Gastrocnemius medialis (tissue), 4 donors: ENCODE measurements around the gene AUTS2.

Experiments used
- CTCF ChIP-seq, 5 experiments: fragments of 450-650 bp in 3 of 5; fragments of 200-600 bp in 2 of 5; sonication (generic) in 2 of 5; IDR thresholded peaks in 4 of 5; conservative IDR thresholded peaks in 1 of 5; 1 replicate in 4 of 5; 2 replicates in 1 of 5; pipeline ENCODE4 v1.5.1; 2016 to 2019; ENCODE audit warnings: antibody characterized with exemption in 5 of 5, mild to moderate bottlenecking in 3 of 5, moderate library complexity in 3 of 5
- POLR2A ChIP-seq, 2 donors: fragments of 450-650 bp; IDR thresholded peaks; one replicate each; pipeline ENCODE4 v1.6.1; 2017; ENCODE audit warnings: antibody characterized with exemption in 2 of 2, mild to moderate bottlenecking in 2 of 2, moderate library complexity in 2 of 2

GRCh38 chr7:70630440-70630817, 1032.2 kb downstream of the AUTS2 start:
- TF ChIP-seq CTCF (IDR thresholded peaks at IDR 0.05 in 4 of 5, conservative IDR thresholded peaks at IDR 0.05 in 1 of 5) (no peak), POLR2A (IDR thresholded peaks at IDR 0.05) (no peak)
